Tibial nerve (tissue), 3 donors: Measurements from ENCODE around the gene KRTAP4-5.

Experiments
- CTCF ChIP-seq, 5 experiments: fragments of 200-600 bp in 3 of 5; fragments of 450-650 bp in 2 of 5; sonication (generic) in 3 of 5; IDR thresholded peaks; one replicate each; pipeline ENCODE4 v1.5.1; 2016 to 2019; ENCODE audit warnings: antibody characterized with exemption in 5 of 5, mild to moderate bottlenecking in 3 of 5, moderate library complexity in 2 of 5
- POLR2A ChIP-seq, 2 donors: fragments of 450-650 bp; IDR thresholded peaks; one replicate each; pipeline ENCODE4 v1.6.1; 2017; ENCODE audit warnings: antibody characterized with exemption in 2 of 2, mild to moderate bottlenecking in 2 of 2, moderate library complexity in 2 of 2

GRCh38 chr17:41140360-41141131 lies 9.1 kb downstream of the KRTAP4-5 start, which contains the start of gene KRTAP4-6:
- TF ChIP-seq CTCF (IDR thresholded peaks at IDR 0.05) (no peak), POLR2A (IDR thresholded peaks at IDR 0.05) (no peak)
